Activated CD8-positive, alpha-beta T cell treated with anti-CD3 and anti-CD28 coated beads for 36 hours (primary cell): ENCODE data around the gene TRAPPC2. TPM values are rescaled to one million over a fixed set of nuclear protein-coding genes. Genes with fewer than 3 reads are reported as not detected.

Experiments
- ATAC-seq: fragments of 200-7000 bp; cut with Tn5 transposase; one replicate; pipeline ENCODE4 v1.10.0; 2021; ENCODE audit warnings: mild to moderate bottlenecking, moderate library complexity
- CTCF ChIA-PET: fragments of 350-600 bp; sonication (Branson Sonifier 250); formaldehyde crosslinking; loops from one replicate; lab custom pipeline; 2021; ENCODE audit warnings: antibody characterized with exemption; lab: Charles Lee
- POLR2A ChIA-PET: fragments of 350-600 bp; sonication (Branson Sonifier 250); formaldehyde crosslinking; loops from one replicate; lab custom pipeline; 2021; ENCODE audit warnings: antibody characterized with exemption; lab: Charles Lee
- DNase-seq: peaks from one replicate; pipeline ENCODE4 v3.0.0-alpha.2; 2020
- H3K27ac Mint-ChIP-seq: one replicate; pipeline ENCODE4 v1.8.0; 2021; ENCODE audit warnings: mild to moderate bottlenecking, mixed read lengths
- H3K27me3 Mint-ChIP-seq: one replicate; pipeline ENCODE4 v1.8.0; 2021; ENCODE audit warnings: mixed read lengths
- H3K36me3 Mint-ChIP-seq: one replicate; pipeline ENCODE4 v1.8.0; 2021; ENCODE audit warnings: low read depth, mixed read lengths
- H3K4me1 Mint-ChIP-seq: one replicate; pipeline ENCODE4 v1.8.0; 2021; ENCODE audit warnings: low read depth, mixed read lengths
- H3K4me3 Mint-ChIP-seq: one replicate; pipeline ENCODE4 v1.8.0; 2021; ENCODE audit warnings: mild to moderate bottlenecking, moderate library complexity, mixed read lengths
- H3K9me3 Mint-ChIP-seq: one replicate; pipeline ENCODE4 v1.8.0; 2021; ENCODE audit warnings: mixed read lengths
- intact Hi-C: fragments of 100-400 bp; cut with micrococcal nuclease; formaldehyde crosslinking; loops from one replicate; pipeline ENCODE4 v1.10.0; 2022
- total RNA-seq, 2 experiments: library from RNA; stranded (reverse); gene quantifications; one replicate each; pipeline ENCODE4 v1.2.3, GENCODE V29; 2021
- TF ChIP-seq, protein P1 (sequence below): fragments of 200-600 bp; IDR thresholded peaks from one replicate; pipeline ENCODE4 v1.8.0; 2022; ENCODE audit warnings: antibody characterized with exemption, mild to moderate bottlenecking

Gene TRAPPC2
- total RNA-seq, 2 experiments from 2014 or later: 16.0 to 19.2 TPM

DNA sequence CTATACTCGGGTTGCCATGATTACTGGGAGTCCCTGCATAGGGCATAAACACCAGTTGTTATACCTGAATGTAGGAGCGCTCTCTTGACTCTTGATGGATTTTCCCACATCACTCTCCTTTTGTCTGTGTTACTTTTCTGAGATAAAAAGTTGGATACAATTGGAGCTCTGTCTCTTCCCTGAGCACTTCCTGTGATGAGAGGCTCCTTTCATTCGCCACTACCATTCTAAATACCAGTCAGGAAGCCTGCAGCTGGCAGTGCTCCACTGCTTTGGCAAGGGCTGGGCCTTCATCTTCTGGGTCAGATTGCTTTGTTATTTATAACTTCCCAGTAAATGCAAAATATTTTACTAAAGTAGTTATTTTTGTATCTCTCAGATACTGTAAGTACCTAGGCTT, 67.6 kb downstream of the TRAPPC2 start:
- ChIA-PET CTCF (interaction anchor here (0.8 kb wide), 1 partner anchor 8 kb away, joined by 3 read pairs; no protein-coding TSS in a partner anchor), POLR2A (no interaction called here)
- ATAC-seq (no peak), DNase-seq (no peak)
- TF ChIP-seq, protein P1, sequence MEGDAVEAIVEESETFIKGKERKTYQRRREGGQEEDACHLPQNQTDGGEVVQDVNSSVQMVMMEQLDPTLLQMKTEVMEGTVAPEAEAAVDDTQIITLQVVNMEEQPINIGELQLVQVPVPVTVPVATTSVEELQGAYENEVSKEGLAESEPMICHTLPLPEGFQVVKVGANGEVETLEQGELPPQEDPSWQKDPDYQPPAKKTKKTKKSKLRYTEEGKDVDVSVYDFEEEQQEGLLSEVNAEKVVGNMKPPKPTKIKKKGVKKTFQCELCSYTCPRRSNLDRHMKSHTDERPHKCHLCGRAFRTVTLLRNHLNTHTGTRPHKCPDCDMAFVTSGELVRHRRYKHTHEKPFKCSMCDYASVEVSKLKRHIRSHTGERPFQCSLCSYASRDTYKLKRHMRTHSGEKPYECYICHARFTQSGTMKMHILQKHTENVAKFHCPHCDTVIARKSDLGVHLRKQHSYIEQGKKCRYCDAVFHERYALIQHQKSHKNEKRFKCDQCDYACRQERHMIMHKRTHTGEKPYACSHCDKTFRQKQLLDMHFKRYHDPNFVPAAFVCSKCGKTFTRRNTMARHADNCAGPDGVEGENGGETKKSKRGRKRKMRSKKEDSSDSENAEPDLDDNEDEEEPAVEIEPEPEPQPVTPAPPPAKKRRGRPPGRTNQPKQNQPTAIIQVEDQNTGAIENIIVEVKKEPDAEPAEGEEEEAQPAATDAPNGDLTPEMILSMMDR: no peak
- Mint-ChIP-seq H3K27me3 (no peaks in the 10 kb centered on the region), H3K4me1 (peaks cover 23% of the 10 kb centered on the region), H3K4me3 (no peak overlapping the region), H3K36me3 (peaks cover 10% of the 10 kb centered on the region), H3K27ac (no peak overlapping the region), H3K9me3 (no peaks in the 10 kb centered on the region)
- intact Hi-C loops: no loop called here

GRCh38 chrX:13664020-13664419, 70.4 kb downstream of the TRAPPC2 start:
- CTCF ChIA-PET: no interaction called here
- Mint-ChIP-seq H3K27ac (no peak overlapping the region), H3K9me3 (no peaks in the 10 kb centered on the region), H3K27me3 (no peaks in the 10 kb centered on the region), H3K36me3 (peaks cover 6% of the 10 kb centered on the region), H3K4me3 (no peak overlapping the region), H3K4me1 (peaks cover 15% of the 10 kb centered on the region)
- TF ChIP-seq, protein P1: no peak
- POLR2A ChIA-PET: no interaction called here
- intact Hi-C loops: no loop called here
- ATAC-seq (no peak), DNase-seq (no peak)

DNA sequence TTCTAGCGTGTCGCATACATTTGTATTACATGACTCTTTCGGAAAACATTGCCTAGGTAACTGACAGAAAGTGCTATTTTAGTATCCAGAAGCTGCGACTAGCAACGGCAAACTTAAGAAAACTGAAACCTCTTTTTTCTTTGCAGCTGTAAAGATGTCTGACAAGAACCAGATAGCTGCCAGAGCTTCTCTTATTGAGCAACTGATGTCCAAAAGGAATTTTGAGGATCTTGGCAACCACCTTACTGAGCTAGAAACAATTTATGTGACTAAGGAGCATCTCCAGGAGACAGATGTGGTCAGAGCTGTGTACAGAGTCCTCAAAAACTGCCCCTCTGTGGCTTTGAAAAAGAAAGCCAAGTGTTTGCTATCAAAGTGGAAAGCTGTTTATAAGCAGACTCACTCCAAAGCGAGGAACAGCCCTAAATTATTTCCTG, 72.0 kb downstream of the TRAPPC2 start:
- CTCF ChIA-PET: interaction anchor here (0.7 to 1.7 kb wide), 5 partner anchors 16 to 156 kb away, joined by 3 to 4 read pairs (median 4); no protein-coding TSS in a partner anchor
- H3K9me3 Mint-ChIP-seq: no peaks in the 10 kb centered on the region
- peaks cover 16% of the 10 kb centered on the region for H3K4me1 Mint-ChIP-seq
- H3K36me3 Mint-ChIP-seq: peaks cover 6% of the 10 kb centered on the region
- POLR2A ChIA-PET: interaction anchor here (1.2 kb wide), 1 partner anchor 26 kb away, joined by 3 read pairs; the partner anchor contains the start of gene RAB9A
- H3K27me3 Mint-ChIP-seq: no peaks in the 10 kb centered on the region
- no peak overlapping the region for H3K4me3 Mint-ChIP-seq
- H3K27ac Mint-ChIP-seq: peak overlapping the region; percentile 52
- TF ChIP-seq, protein P1: no peak
- intact Hi-C loops: no loop called here
- no peak for DNase-seq
- ATAC-seq: no peak

Other genes starting within 250 kb of the TRAPPC2 start
- gene EGFL6, start 165.0 kb downstream of the TRAPPC2 start, total RNA-seq: 1 to 10 TPM; 2.1 to 2.7 TPM
- gene TCEANC, start 81.5 kb downstream of the TRAPPC2 start, total RNA-seq: 1 to 10 TPM; 1.3 to 1.4 TPM
- gene RAB9A, start 45.5 kb downstream of the TRAPPC2 start, total RNA-seq: 10 to 100 TPM; 30.8 to 31.7 TPM
- gene OFD1, start 128 bp upstream of the TRAPPC2 start, total RNA-seq: 10 to 100 TPM; 32.4 to 34.5 TPM
- not detected for gene GPM6B, start 82.5 kb upstream of the TRAPPC2 start, total RNA-seq